A549 (cell line): ENCODE results near the gene ESRRB. TPM values are rescaled to one million over a fixed set of nuclear protein-coding genes. Genes with fewer than 3 reads are reported as not detected.

ENCODE experiments used
- ATAC-seq, 2 experiments: fragments of 200-7000 bp in 1 of 2; fragments of >200 bp in 1 of 2; cut with Nextera tagmentation in 1 of 2; cut with Tn5 transposase in 1 of 2; 3 replicates each; pipeline versions ENCODE4 v1.8.0 to v1.9.1; 2018 to 2020; ENCODE audit warnings: mild to moderate bottlenecking in 1 of 2, moderate library complexity in 1 of 2
- CTCF ChIA-PET: fragments of 300-600 bp; sonication (Branson Sonifier 250); formaldehyde crosslinking; extraction: SDS; loops from one replicate; lab custom pipeline; 2021; ENCODE audit warnings: antibody characterized with exemption, inconsistent platforms; lab: Yijun Ruan, JAX
- POLR2A ChIA-PET: fragments of 350-600 bp; formaldehyde crosslinking; extraction: SDS; loops from one replicate; lab custom pipeline; 2021; ENCODE audit warnings: antibody characterized with exemption, inconsistent platforms; lab: Yijun Ruan, JAX
- DNase-seq, 2 experiments: peaks; one replicate each; pipeline versions ENCODE4 v3.0.0 to v3.0.0-alpha.2; 2011 to 2016; ENCODE audit warnings: low read depth in 1 of 2, low spot score in 1 of 2
- FAIRE-seq: peaks from 2 replicates; lab custom pipeline; 2011; peaks lifted over from hg19 to GRCh38; lab: Jason Lieb, UNC
- H3K27ac ChIP-seq, 2 experiments: fragments of >200 bp; sonication (Bioruptor Twin); formaldehyde crosslinking; 3 replicates each; pipeline ENCODE4 v1.5.1; 2016 to 2017
- H3K4me1 ChIP-seq: fragments of >200 bp; sonication (Bioruptor Twin); formaldehyde crosslinking; 3 replicates; pipeline ENCODE4 v1.6.1; 2016
- H3K4me2 ChIP-seq: fragments of >200 bp; sonication (Bioruptor Twin); formaldehyde crosslinking; 3 replicates; pipeline ENCODE4 v1.6.1; 2016
- H3K4me3 ChIP-seq: fragments of >200 bp; sonication (Bioruptor Twin); formaldehyde crosslinking; 3 replicates; pipeline ENCODE4 v1.5.1; 2016
- H3K9me3 ChIP-seq: fragments of >200 bp; sonication (Bioruptor Twin); formaldehyde crosslinking; 3 replicates; pipeline ENCODE4 v1.6.1; 2016
- CBX8 ChIP-seq: fragments of 200-600 bp; sonication (generic); IDR thresholded peaks from 2 replicates; pipeline ENCODE4 v1.6.1; 2016
- CTCF ChIP-seq: fragments of >200 bp; sonication (Bioruptor Twin); formaldehyde crosslinking; IDR thresholded peaks from 3 replicates; pipeline ENCODE4 v1.5.1; 2016
- FOSB ChIP-seq: fragments of 250-450 bp; sonication (Bioruptor Pico); IDR thresholded peaks from 2 replicates; pipeline ENCODE4 v1.5.0; 2020; ENCODE audit warnings: mild to moderate bottlenecking, moderate library complexity
- FOSL2 ChIP-seq, 2 experiments: fragments of 450-650 bp in 1 of 2; fragments of >200 bp in 1 of 2; sonication (Bioruptor Twin) in 1 of 2; formaldehyde crosslinking; IDR thresholded peaks; 2 replicates each; pipeline versions ENCODE4 v1.5.0 to v1.6.1; 2016 to 2020; ENCODE audit warnings: mild to moderate bottlenecking in 1 of 2, moderate library complexity in 1 of 2
- FOXS1 ChIP-seq: fragments of 250-450 bp; sonication (Bioruptor Pico); IDR thresholded peaks from 2 replicates; pipeline ENCODE4 v1.5.0; 2020; ENCODE audit warnings: mild to moderate bottlenecking, moderate library complexity
- HDAC2 ChIP-seq: fragments of 200-600 bp; sonication (generic); IDR thresholded peaks from 2 replicates; pipeline ENCODE4 v1.6.1; 2016
- HEYL ChIP-seq: fragments of 250-450 bp; sonication (Bioruptor Pico); IDR thresholded peaks from 2 replicates; pipeline ENCODE4 v1.8.0; 2021; ENCODE audit warnings: mild to moderate bottlenecking, moderate library complexity
- HOXA7 ChIP-seq: fragments of 250-450 bp; sonication (Bioruptor Pico); IDR thresholded peaks from 2 replicates; pipeline ENCODE4 v1.5.0; 2020; ENCODE audit warnings: mild to moderate bottlenecking, moderate library complexity
- HOXB13 ChIP-seq: fragments of 250-450 bp; sonication (Bioruptor Pico); IDR thresholded peaks from 2 replicates; pipeline ENCODE4 v1.5.0; 2020; ENCODE audit warnings: low read depth, mild to moderate bottlenecking, moderate library complexity
- NR3C1 ChIP-seq: fragments of >200 bp; sonication (Bioruptor Twin); formaldehyde crosslinking; IDR thresholded peaks from 3 replicates; pipeline ENCODE4 v1.6.1; 2017
- PBX3 ChIP-seq: IDR thresholded peaks from 2 replicates; pipeline ENCODE4 v1.6.1; 2012
- PHF8 ChIP-seq: fragments of 200-600 bp; sonication (generic); IDR thresholded peaks from 2 replicates; pipeline ENCODE4 v1.6.1; 2016; ENCODE audit warnings: low read depth, mild to moderate bottlenecking, antibody characterized with exemption, moderate library complexity, borderline replicate concordance
- POLR2AphosphoS2 ChIP-seq: conservative IDR thresholded peaks from 2 replicates; pipeline ENCODE4 v1.6.1; 2012; ENCODE audit warnings: low read length, improper control_type of control experiment, inconsistent platforms
- RAD21 ChIP-seq, 2 experiments: fragments of >200 bp in 1 of 2; sonication (Bioruptor Twin) in 1 of 2; formaldehyde crosslinking in 1 of 2; IDR thresholded peaks in 1 of 2; conservative IDR thresholded peaks in 1 of 2; 2 replicates in 1 of 2; 3 replicates in 1 of 2; pipeline ENCODE4 v1.6.1; 2012 to 2018; ENCODE audit warnings: inconsistent platforms in 1 of 2
- RARB ChIP-seq: fragments of 250-450 bp; sonication (Bioruptor Pico); IDR thresholded peaks from 2 replicates; pipeline ENCODE4 v1.8.0; 2021; ENCODE audit warnings: mild to moderate bottlenecking, moderate library complexity
- RFX5 ChIP-seq: fragments of 450-650 bp; IDR thresholded peaks from 2 replicates; pipeline ENCODE4 v1.7.1; 2014; ENCODE audit warnings: antibody characterized with exemption, mild to moderate bottlenecking, moderate library complexity
- SMC3 ChIP-seq: fragments of >200 bp; sonication (Bioruptor Twin); formaldehyde crosslinking; IDR thresholded peaks from 3 replicates; pipeline ENCODE4 v1.6.1; 2018; ENCODE audit warnings: inconsistent platforms
- SREBF2 ChIP-seq: fragments of 450-650 bp; IDR thresholded peaks from 2 replicates; pipeline ENCODE4 v1.6.1; 2014; ENCODE audit warnings: mild to moderate bottlenecking, moderate library complexity
- TFCP2L1 ChIP-seq: fragments of 250-450 bp; sonication (Bioruptor Pico); IDR thresholded peaks from 2 replicates; pipeline ENCODE4 v1.5.0; 2021; ENCODE audit warnings: mild to moderate bottlenecking
- ZNF302 ChIP-seq: fragments of 250-450 bp; sonication (Bioruptor Pico); IDR thresholded peaks from 2 replicates; pipeline ENCODE4 v1.9.0; 2021; ENCODE audit warnings: inconsistent platforms, mild to moderate bottlenecking, moderate library complexity
- WGBS: methylation state at CpG from one replicate; pipeline ENCODE4 v1.1.6; 2017; ENCODE audit errors: missing lambda C conversion rate; 5-methylcytosine and 5-hydroxymethylcytosine counted together
- polyA plus RNA-seq, 4 experiments: library from polyadenylated mRNA; depleted of rRNA in 3 of 4; stranded (reverse); fragments of >200 nt; fragmentation: RNase III in 1 of 4; extraction: RNeasy Plus Mini Kit Qiagen cat#74134 plus additional on column Dnase treatment in 1 of 4; gene quantifications; 2 replicates in 3 of 4; 3 replicates in 1 of 4; pipeline ENCODE4 v1.2.3, GENCODE V29; 2011 to 2017

ESRRB gene
- polyA plus RNA-seq, 2 of the 4 experiments (the other 2 are of a cell fraction), result 0.15 to 0.19 TPM

GRCh38 chr14:76541594-76542219 lies 165.8 kb downstream of the ESRRB start:
- H3K9me3 ChIP-seq, result no peaks in the 10 kb centered on the region
- POLR2A ChIA-PET, result no interaction called here
- ATAC-seq (no peak), DNase-seq (no peak), FAIRE-seq (no peak)
- no peaks in the 10 kb centered on the region for H3K4me1 ChIP-seq
- no peak overlapping the region for H3K4me2 ChIP-seq
- no peak overlapping the region for H3K27ac ChIP-seq
- WGBS, result 53% methylated on average over 10 of the region's 10 CpGs
- TF ChIP-seq RARB (CRISPR knock-in tag) (no peak), NR3C1 (no peak), FOSB (CRISPR knock-in tag) (no peak), FOSL2 (IDR thresholded peaks at IDR 0.05) (no peak), FOSL2 (CRISPR knock-in tag; IDR thresholded peaks at IDR 0.05) (no peak), HEYL (CRISPR knock-in tag) (no peak), PHF8 (no peak), PBX3 (no peak), HOXA7 (CRISPR knock-in tag) (no peak), SREBF2 (no peak), ZNF302 (CRISPR knock-in tag) (no peak), HDAC2 (no peak), CBX8 (no peak), SMC3 (no peak), HOXB13 (CRISPR knock-in tag) (no peak), TFCP2L1 (CRISPR knock-in tag) (no peak), POLR2AphosphoS2 (no peak)
- no peak overlapping the region for H3K4me3 ChIP-seq
- CTCF ChIA-PET, result no interaction called here

- ChIA-PET POLR2A (no interaction called here), CTCF (interaction anchor here (0.9 kb wide), 1 partner anchor 9 kb away, joined by 3 read pairs; no protein-coding TSS in a partner anchor)
- ATAC-seq (peak; percentile 67 to 87; a peak in 4 of 6 replicates), FAIRE-seq (no peak), DNase-seq (peak; percentile 28 to 50)
- TF ChIP-seq RAD21 (conservative IDR thresholded peaks at IDR 0.05 in 1 of 2, IDR thresholded peaks at IDR 0.05 in 1 of 2) (peak in 1 of 2 experiments; percentile 40; a peak in 2 of 5 replicates), CTCF (peak; percentile 31), FOXS1 (no peak)
- Histone ChIP-seq H3K4me2 (no peak overlapping the region), H3K4me3 (no peak overlapping the region), H3K4me1 (no peaks in the 10 kb centered on the region), H3K9me3 (no peaks in the 10 kb centered on the region), H3K27ac (no peak overlapping the region)
- 31% methylated on average over 10 of the region's 10 CpGs for WGBS
Measured at GRCh38 chr14:76546426-76547221, 170.7 kb downstream of the ESRRB start.

GRCh38 chr14:76547831-76548230 lies 171.9 kb downstream of the ESRRB start:
- FAIRE-seq (no peak), DNase-seq (no peak), ATAC-seq (no peak)
- Histone ChIP-seq H3K9me3 (no peaks in the 10 kb centered on the region), H3K4me1 (no peaks in the 10 kb centered on the region), H3K4me3 (no peak overlapping the region), H3K27ac (no peak overlapping the region), H3K4me2 (no peak overlapping the region)
- POLR2A ChIA-PET, result no interaction called here
- WGBS, result 62% methylated on average over 8 of the region's 8 CpGs
- CTCF ChIA-PET, result no interaction called here
- TF ChIP-seq RFX5, result no peak
- no peak for TF ChIP-seq CBX8
- no peak for TF ChIP-seq FOXS1
